ENCODE measurements around the gene SH3BP2. TPM values are rescaled to one million over a fixed set of nuclear protein-coding genes. Genes with fewer than 3 reads are reported as not detected.
A peak's percentile ranks its signal among the peaks of the same experiment; 100 is the strongest.

The SH3BP2 gene
- polyA plus RNA-seq, 1 experiment: 14.8 TPM

DNA sequence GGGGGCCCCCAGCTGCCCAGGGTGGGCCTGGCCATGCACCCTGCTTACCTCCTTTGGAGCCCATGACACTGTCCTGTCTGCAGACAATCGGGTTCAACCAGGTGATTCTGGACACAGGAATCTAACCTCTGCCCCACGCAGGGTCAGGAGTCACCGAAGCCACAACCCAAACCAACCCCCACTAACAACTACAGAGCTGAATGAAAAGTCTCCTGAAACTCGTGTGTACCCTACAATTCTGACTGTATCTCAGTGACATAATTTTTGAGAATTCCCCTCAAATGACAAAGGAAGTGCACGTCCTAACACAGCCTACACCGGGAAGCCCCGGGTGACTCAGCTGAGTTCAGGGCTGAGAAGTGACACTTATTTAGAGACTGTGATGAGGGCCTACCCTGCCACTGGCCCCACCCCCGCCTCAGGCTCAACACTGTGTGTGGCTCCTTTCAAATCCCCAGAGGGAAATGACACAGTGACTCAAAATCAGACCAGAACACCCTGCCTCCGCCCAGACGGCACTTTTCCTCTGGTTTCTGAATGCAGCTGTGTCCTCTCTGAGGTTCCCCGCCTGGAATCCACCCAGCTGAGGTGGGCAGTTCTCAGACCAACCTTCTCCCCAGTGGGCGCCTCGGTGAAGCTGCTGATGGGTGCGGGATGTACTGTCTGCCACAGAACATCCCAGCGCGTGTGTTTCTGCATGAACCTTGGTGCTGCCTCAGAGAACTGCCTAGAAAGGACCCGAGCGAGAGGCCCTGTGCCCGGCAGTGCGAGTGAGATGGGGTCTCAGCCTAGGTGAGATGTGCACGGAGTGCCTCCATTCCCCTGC, 46.7 kb upstream of the SH3BP2 start:
- Histone ChIP-seq H3K4me3 (ENCODE audit: low read depth, low read length) (no peak overlapping the region), H3K27ac (ENCODE audit: low read depth, low read length) (peak overlapping the region; percentile 68), H3K9me3 (ENCODE audit: control insufficient read depth, insufficient read depth, low read length) (no peaks in the 10 kb centered on the region), H3K27me3 (ENCODE audit: control insufficient read depth, insufficient read depth, low read length) (no peaks in the 10 kb centered on the region)
- DNase-seq (ENCODE audit: low read depth, low spot score): no peak
- CTCF ChIA-PET: no interaction called here
- no peak for TF ChIP-seq CTCF (IDR thresholded peaks at IDR 0.05; ENCODE audit: low read depth, low read length)
- POLR2A ChIA-PET: interaction anchor here (0.6 to 1.6 kb wide), 2 partner anchors 10 to 186 kb away, joined by 3 to 6 read pairs; partner anchors contain the start of gene TNIP2

GRCh38 chr4:2746891-2747695, 45.8 kb upstream of the SH3BP2 start:
- Histone ChIP-seq H3K27ac (ENCODE audit: low read depth, low read length) (peak overlapping the region; percentile 2), H3K9me3 (ENCODE audit: control insufficient read depth, insufficient read depth, low read length) (no peaks in the 10 kb centered on the region), H3K4me3 (ENCODE audit: low read depth, low read length) (no peak overlapping the region), H3K27me3 (ENCODE audit: control insufficient read depth, insufficient read depth, low read length) (no peaks in the 10 kb centered on the region)
- TF ChIP-seq CTCF (IDR thresholded peaks at IDR 0.05; ENCODE audit: low read depth, low read length): no peak
- no peak for DNase-seq (ENCODE audit: low read depth, low spot score)
- ChIA-PET CTCF (interaction anchor here (0.9 kb wide), 1 partner anchor 231 kb away, joined by 3 read pairs; no protein-coding TSS in a partner anchor), POLR2A (interaction anchor here (0.6 to 1.6 kb wide), 2 partner anchors 9 to 187 kb away, joined by 3 to 6 read pairs; partner anchors contain the start of gene TNIP2)

DNA sequence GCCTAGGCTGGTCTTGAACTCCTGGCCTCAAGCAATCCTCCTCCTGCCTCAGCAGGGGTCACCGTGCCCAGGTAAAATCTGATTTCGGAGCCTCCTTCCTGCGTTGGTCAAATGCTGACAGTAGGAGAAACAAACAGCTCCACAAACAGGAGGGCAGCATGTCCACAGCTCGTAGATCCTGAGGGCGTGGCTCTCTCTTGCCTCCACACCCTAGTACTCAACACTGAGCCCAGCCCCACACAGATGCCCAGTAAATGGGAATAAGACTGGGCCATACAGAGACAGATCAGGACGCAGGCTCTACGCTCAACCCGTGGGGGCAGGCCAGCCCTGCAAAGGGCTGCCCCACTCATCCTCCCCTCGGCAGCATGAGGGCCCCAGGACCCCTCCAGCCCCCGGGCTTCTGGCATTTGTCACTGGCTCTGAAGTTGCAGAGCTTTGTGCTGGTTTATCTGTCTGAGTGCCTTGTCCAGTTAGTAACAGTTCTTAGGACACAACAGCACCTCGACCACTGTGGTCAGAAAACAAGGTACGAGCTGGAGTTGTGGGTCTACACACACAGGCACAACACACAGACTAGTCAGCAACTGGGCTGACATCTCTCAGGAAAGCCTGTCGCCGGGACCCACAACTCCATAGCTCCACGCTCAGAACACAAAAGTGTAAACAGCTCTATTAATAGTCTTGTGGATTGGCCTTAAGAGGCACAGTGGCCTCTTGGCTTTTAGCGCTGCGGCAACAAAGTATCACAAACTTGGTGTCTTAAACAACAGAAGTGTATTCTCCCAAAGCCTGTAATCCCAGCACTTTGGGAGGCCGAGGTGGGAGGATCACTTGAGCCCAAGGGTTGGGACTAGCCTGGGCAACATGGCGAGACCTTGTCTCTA, 41.9 kb upstream of the SH3BP2 start:
- no peak for TF ChIP-seq CTCF (IDR thresholded peaks at IDR 0.05; ENCODE audit: low read depth, low read length)
- DNase-seq (ENCODE audit: low read depth, low spot score): no peak
- no peaks in the 10 kb centered on the region; the same call in 1 of the 2 replicates for H3K9me3 ChIP-seq (ENCODE audit: control insufficient read depth, insufficient read depth, low read length)
- CTCF ChIA-PET: no interaction called here
- no peak overlapping the region for H3K27ac ChIP-seq (ENCODE audit: low read depth, low read length)
- H3K4me3 ChIP-seq (ENCODE audit: low read depth, low read length): no peak overlapping the region
- POLR2A ChIA-PET: no interaction called here
- no peaks in the 10 kb centered on the region for H3K27me3 ChIP-seq (ENCODE audit: control insufficient read depth, insufficient read depth, low read length)

DNA sequence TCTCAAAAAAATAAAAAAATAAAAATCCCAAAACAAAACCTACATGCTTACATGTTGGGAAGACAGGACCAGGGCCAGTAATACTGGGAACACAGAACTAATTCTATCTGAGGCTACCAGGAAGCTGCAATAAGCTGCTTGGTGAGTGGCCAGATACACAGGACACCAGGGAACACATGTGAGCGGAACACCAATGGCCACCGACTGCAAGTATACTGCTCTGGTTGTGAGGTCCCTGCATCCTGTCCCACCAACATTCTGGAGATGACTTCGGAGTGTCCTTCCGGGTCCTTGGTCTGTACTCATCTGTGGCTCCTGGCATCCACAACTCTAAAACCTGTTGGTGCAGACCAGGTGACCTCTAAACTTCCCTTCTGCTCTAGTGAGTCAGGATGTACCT, 39.4 kb upstream of the SH3BP2 start:
- TF ChIP-seq CTCF (IDR thresholded peaks at IDR 0.05; ENCODE audit: low read depth, low read length): no peak
- Histone ChIP-seq H3K4me3 (ENCODE audit: low read depth, low read length) (no peak overlapping the region), H3K27ac (ENCODE audit: low read depth, low read length) (no peak overlapping the region), H3K9me3 (ENCODE audit: control insufficient read depth, insufficient read depth, low read length) (no peaks in the 10 kb centered on the region; the same call in 1 of the 2 replicates), H3K27me3 (ENCODE audit: control insufficient read depth, insufficient read depth, low read length) (no peaks in the 10 kb centered on the region)
- CTCF ChIA-PET: interaction anchor here (0.6 kb wide), 1 partner anchor 14 kb away, joined by 3 read pairs; no protein-coding TSS in a partner anchor
- DNase-seq (ENCODE audit: low read depth, low spot score): no peak
- POLR2A ChIA-PET: no interaction called here
